ENCODE data around the gene ATE1.
"Not testable (repeated sequence)": the region's sequence is repeated elsewhere in the genome, so short reads cannot be mapped to it uniquely, and the experiment has no call there.

Gene ATE1

GRCh38 chr10:121713486-121713885 lies 214.3 kb downstream of the ATE1 start:
- H3K36me3 ChIP-seq (ENCODE audit: insufficient read depth, low read length): no peaks in the 10 kb centered on the region
- H3K4me3 ChIP-seq (ENCODE audit: low read length): no peak overlapping the region
- no peak overlapping the region for H2AFZ ChIP-seq (ENCODE audit: low read depth, low read length)
- peaks cover 6% of the 10 kb centered on the region for H3K9me3 ChIP-seq (ENCODE audit: low read length)
- H3K4me1 ChIP-seq (ENCODE audit: insufficient read depth, low read length): peaks cover 34% of the 10 kb centered on the region
- H3K27me3 ChIP-seq (ENCODE audit: insufficient read depth, low read length): no peaks in the 10 kb centered on the region

DNA sequence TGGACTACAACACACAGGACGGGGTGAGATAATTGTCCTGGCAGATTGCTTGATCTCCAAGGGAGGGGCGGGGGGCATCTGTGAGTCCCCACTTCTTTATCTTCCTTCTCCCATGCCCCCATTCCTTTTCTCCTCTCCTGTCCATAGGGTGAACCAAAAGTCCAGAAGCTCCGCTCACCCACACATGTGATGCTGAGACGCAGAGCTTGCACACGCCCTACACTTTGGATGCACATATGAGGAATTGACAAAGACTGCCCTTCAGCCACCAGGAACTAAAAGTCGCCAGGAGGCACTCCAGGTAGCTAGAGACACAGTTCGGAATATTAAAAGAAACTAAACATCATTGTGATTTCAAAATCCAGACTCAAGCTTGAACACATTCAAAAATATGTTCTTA lies 216.9 kb downstream of the ATE1 start:
- Histone ChIP-seq H2AFZ (ENCODE audit: low read depth, low read length) (no peak overlapping the region), H3K36me3 (ENCODE audit: insufficient read depth, low read length) (no peaks in the 10 kb centered on the region), H3K4me1 (ENCODE audit: insufficient read depth, low read length) (peaks cover 47% of the 10 kb centered on the region), H3K27me3 (ENCODE audit: insufficient read depth, low read length) (no peaks in the 10 kb centered on the region), H3K4me3 (ENCODE audit: low read length) (no peak overlapping the region), H3K9me3 (ENCODE audit: low read length) (peaks cover 6% of the 10 kb centered on the region)

DNA sequence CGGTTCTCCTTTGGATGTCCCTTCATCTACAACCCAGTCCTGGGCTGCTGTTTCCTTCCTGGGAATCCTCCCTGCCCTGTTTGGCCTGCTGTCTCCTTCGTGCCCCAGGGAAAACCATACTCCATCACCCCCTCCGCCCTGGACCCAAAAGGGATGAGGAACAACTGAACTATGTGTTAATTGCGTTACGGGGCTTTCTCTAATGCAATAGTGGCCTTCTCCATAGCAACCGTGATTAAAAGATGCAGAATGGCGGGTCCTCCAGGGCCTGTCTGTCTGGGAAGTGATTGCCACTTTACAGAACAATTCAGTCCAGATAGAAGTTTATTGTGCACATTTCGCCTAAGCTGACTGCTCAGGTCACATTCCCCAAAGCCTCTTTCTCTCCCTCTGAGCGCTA lies 217.6 kb downstream of the ATE1 start:
- Histone ChIP-seq H3K9me3 (ENCODE audit: low read length) (peaks cover 6% of the 10 kb centered on the region), H3K36me3 (ENCODE audit: insufficient read depth, low read length) (no peaks in the 10 kb centered on the region), H3K27me3 (ENCODE audit: insufficient read depth, low read length) (no peaks in the 10 kb centered on the region), H3K4me1 (ENCODE audit: insufficient read depth, low read length) (peaks cover 47% of the 10 kb centered on the region), H2AFZ (ENCODE audit: low read depth, low read length) (no peak overlapping the region), H3K4me3 (ENCODE audit: low read length) (peak overlapping the region; percentile 5)

DNA sequence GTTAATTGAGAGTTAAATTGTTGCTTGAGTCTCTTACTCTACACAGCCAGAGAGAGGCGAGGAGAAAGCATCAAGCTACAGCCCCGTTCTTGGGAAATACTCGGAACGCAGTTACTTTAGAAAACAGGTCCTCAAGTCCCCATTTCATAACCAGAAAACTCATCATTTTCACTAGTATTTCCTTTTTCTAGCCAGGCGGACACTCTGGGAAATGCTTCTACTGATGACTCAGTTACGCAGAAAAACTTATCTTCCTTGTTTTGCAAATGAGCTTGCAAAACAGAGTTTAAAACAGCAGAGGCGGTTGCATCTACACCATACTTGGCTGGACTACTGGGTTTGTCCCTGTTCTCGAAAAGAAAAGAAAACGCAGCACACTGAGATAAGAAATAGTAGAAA lies 218.2 kb downstream of the ATE1 start:
- Histone ChIP-seq H3K27me3 (ENCODE audit: insufficient read depth, low read length) (no peaks in the 10 kb centered on the region), H3K4me3 (ENCODE audit: low read length) (peak overlapping the region; percentile 5), H3K4me1 (ENCODE audit: insufficient read depth, low read length) (peaks cover 47% of the 10 kb centered on the region), H3K9me3 (ENCODE audit: low read length) (peaks cover 6% of the 10 kb centered on the region), H3K36me3 (ENCODE audit: insufficient read depth, low read length) (no peaks in the 10 kb centered on the region), H2AFZ (ENCODE audit: low read depth, low read length) (no peak overlapping the region)

DNA sequence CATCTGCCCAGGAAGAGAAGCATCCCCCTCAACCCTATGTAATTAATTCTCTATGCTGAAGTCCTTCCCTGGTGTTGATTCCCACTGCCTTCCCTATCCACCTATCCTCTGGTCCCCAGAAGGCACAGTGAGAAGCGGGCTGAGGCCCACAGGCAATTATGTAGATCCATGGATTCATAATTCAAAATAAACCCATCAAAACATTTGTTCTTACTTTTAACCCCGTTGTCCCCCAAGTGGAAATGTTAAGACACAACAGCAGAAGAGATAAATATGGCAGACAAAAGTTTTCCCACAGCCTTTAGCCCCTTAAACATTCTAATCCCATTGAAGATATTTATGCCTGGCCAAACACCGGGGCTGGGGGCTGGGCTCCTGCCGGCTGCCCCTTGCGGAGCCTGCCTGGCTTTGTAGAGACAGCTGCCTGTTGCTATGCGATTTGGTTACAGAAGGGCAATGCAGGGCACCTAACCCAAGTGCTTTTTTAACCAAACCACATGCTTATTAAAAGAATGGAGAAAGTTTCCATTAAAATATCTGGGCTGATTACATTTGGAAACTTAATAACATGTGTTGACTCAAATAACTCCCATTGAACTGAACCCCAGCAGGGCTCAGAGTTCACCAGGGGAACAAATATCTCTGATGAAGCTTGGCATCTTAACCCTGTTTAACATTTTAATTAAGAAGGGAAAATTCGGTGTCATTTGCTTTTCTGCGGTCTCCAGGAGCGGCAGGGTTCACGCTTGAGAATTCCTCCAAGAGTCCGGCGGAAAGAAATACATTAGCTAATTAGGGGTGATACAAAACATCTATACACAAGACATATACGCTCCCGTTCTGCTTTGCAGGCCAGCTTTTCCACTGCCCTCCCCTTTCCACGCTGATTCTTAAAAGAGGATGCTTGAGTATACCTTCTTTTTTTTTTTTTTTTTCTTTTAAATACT lies 218.8 kb downstream of the ATE1 start:
- Histone ChIP-seq H2AFZ (ENCODE audit: low read depth, low read length) (peak overlapping the region; percentile 9), H3K36me3 (ENCODE audit: insufficient read depth, low read length) (no peaks in the 10 kb centered on the region), H3K27me3 (ENCODE audit: insufficient read depth, low read length) (no peaks in the 10 kb centered on the region), H3K4me3 (ENCODE audit: low read length) (peak overlapping the region; percentile 5), H3K9me3 (ENCODE audit: low read length) (peaks cover under 1% of the 10 kb centered on the region), H3K4me1 (ENCODE audit: insufficient read depth, low read length) (peaks cover 47% of the 10 kb centered on the region)

GRCh38 chr10:121702351-121703320 lies 225.2 kb downstream of the ATE1 start:
- H3K4me1 ChIP-seq (ENCODE audit: insufficient read depth, low read length): peaks cover 5% of the 10 kb centered on the region
- H3K27me3 ChIP-seq (ENCODE audit: insufficient read depth, low read length): no peaks in the 10 kb centered on the region
- H3K9me3 ChIP-seq (ENCODE audit: low read length): no peaks in the 10 kb centered on the region
- H3K36me3 ChIP-seq (ENCODE audit: insufficient read depth, low read length): no peaks in the 10 kb centered on the region
- no peak overlapping the region for H3K4me3 ChIP-seq (ENCODE audit: low read length)
- H2AFZ ChIP-seq (ENCODE audit: low read depth, low read length): no peak overlapping the region

- H3K4me3 ChIP-seq (ENCODE audit: low read length): no peak overlapping the region
- no peaks in the 10 kb centered on the region for H3K27me3 ChIP-seq (ENCODE audit: insufficient read depth, low read length)
- H3K36me3 ChIP-seq (ENCODE audit: insufficient read depth, low read length): no peaks in the 10 kb centered on the region
- H3K9me3 ChIP-seq (ENCODE audit: low read length): no peaks in the 10 kb centered on the region
- peaks cover 11% of the 10 kb centered on the region for H3K4me1 ChIP-seq (ENCODE audit: insufficient read depth, low read length)
- no peak overlapping the region for H2AFZ ChIP-seq (ENCODE audit: low read depth, low read length)
These were observed 227.4 kb downstream of the ATE1 start for GRCh38 chr10:121700416-121700815.

- H3K36me3 ChIP-seq (ENCODE audit: insufficient read depth, low read length); H3K27me3 ChIP-seq (ENCODE audit: insufficient read depth, low read length); H3K4me3 ChIP-seq (ENCODE audit: low read length); H3K9me3 ChIP-seq (ENCODE audit: low read length); H2AFZ ChIP-seq (ENCODE audit: low read depth, low read length): not testable (repeated sequence)
- H3K4me1 ChIP-seq (ENCODE audit: insufficient read depth, low read length): peaks cover 19% of the 10 kb centered on the region
These were observed 228.1 kb downstream of the ATE1 start for GRCh38 chr10:121699703-121700102.

DNA sequence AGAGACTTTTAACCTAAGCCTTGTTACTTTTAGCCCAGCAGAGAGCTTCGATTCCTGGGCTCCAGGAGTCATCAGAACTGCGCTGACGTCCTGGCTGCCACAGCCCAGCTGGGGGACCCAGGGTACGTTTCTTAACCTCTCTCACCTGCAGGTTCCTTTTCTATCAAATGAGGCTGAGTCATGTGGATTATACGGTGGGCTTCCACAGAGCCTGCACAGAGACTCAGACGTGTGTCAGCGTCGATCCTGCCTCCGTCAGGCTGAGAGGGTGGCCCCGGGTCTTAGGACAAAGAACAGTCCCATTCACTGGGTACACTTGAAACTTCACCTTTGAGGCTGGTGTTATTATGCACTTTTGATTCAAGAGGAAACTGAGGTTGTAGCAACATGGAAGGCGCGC lies 228.9 kb downstream of the ATE1 start:
- H3K27me3 ChIP-seq (ENCODE audit: insufficient read depth, low read length): no peaks in the 10 kb centered on the region
- H3K4me1 ChIP-seq (ENCODE audit: insufficient read depth, low read length): peaks cover 20% of the 10 kb centered on the region
- H3K36me3 ChIP-seq (ENCODE audit: insufficient read depth, low read length): no peaks in the 10 kb centered on the region
- H2AFZ ChIP-seq (ENCODE audit: low read depth, low read length): no peak overlapping the region
- H3K9me3 ChIP-seq (ENCODE audit: low read length): no peaks in the 10 kb centered on the region
- no peak overlapping the region for H3K4me3 ChIP-seq (ENCODE audit: low read length)

DNA sequence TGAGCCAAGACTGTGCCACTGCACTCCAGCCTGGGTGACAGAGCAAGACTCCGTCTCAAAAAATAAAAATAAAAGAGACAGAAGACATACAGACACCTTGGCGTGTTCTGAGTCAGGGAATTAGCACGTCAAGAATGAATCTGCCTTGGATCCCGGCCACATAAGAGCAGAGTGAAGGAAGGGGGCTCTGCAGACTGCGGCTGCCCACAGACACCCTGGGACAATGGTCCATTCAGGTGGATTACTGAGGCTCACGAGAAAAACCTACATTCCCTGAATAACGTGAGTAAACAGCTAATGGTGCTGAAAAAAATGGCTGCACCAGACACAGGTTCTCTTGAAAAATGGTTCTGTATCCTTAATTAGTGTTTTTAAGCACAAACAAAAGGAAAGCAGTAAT lies 229.5 kb downstream of the ATE1 start:
- H3K36me3 ChIP-seq (ENCODE audit: insufficient read depth, low read length): no peaks in the 10 kb centered on the region
- no peaks in the 10 kb centered on the region for H3K27me3 ChIP-seq (ENCODE audit: insufficient read depth, low read length)
- no peaks in the 10 kb centered on the region for H3K9me3 ChIP-seq (ENCODE audit: low read length)
- peaks cover 20% of the 10 kb centered on the region for H3K4me1 ChIP-seq (ENCODE audit: insufficient read depth, low read length)
- no peak overlapping the region for H2AFZ ChIP-seq (ENCODE audit: low read depth, low read length)
- no peak overlapping the region for H3K4me3 ChIP-seq (ENCODE audit: low read length)

DNA sequence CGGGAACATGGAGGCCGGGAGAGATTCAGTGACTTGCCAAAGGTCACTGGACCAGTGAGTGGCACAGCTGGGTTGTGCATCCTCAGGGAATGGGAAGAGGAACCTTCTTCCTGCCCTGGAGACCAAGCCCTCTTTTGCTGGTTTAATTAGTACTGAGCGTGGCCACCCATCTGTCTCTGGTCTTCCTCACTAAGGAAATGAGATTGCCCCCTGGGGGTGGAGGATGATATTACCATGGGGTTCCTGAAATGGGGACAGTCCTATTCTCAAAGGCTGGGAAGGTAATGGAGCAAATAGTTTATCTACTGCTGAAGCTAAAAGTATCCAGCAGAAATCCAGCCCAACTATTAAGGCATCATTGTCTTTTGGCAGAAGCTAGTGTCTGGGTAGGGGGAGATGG lies 231.0 kb downstream of the ATE1 start:
- H3K4me1 ChIP-seq (ENCODE audit: insufficient read depth, low read length): peaks cover 31% of the 10 kb centered on the region
- H3K4me3 ChIP-seq (ENCODE audit: low read length): no peak overlapping the region
- no peaks in the 10 kb centered on the region for H3K27me3 ChIP-seq (ENCODE audit: insufficient read depth, low read length)
- no peak overlapping the region for H2AFZ ChIP-seq (ENCODE audit: low read depth, low read length)
- H3K36me3 ChIP-seq (ENCODE audit: insufficient read depth, low read length): no peaks in the 10 kb centered on the region
- H3K9me3 ChIP-seq (ENCODE audit: low read length): no peaks in the 10 kb centered on the region

- H3K4me3 ChIP-seq (ENCODE audit: low read length): no peak overlapping the region
- no peak overlapping the region for H2AFZ ChIP-seq (ENCODE audit: low read depth, low read length)
- H3K36me3 ChIP-seq (ENCODE audit: insufficient read depth, low read length): no peaks in the 10 kb centered on the region
- H3K27me3 ChIP-seq (ENCODE audit: insufficient read depth, low read length): no peaks in the 10 kb centered on the region
- H3K4me1 ChIP-seq (ENCODE audit: insufficient read depth, low read length): peaks cover 31% of the 10 kb centered on the region
- no peaks in the 10 kb centered on the region for H3K9me3 ChIP-seq (ENCODE audit: low read length)
These were observed 231.9 kb downstream of the ATE1 start for GRCh38 chr10:121695731-121696464.

Data from neuron (in vitro differentiated cells).